Measurements from ENCODE around the gene ATP2C2.
"Not testable (repeated sequence)": the region's sequence is repeated elsewhere in the genome, so short reads cannot be mapped to it uniquely, and the experiment has no call there.

The ATP2C2 gene

DNA sequence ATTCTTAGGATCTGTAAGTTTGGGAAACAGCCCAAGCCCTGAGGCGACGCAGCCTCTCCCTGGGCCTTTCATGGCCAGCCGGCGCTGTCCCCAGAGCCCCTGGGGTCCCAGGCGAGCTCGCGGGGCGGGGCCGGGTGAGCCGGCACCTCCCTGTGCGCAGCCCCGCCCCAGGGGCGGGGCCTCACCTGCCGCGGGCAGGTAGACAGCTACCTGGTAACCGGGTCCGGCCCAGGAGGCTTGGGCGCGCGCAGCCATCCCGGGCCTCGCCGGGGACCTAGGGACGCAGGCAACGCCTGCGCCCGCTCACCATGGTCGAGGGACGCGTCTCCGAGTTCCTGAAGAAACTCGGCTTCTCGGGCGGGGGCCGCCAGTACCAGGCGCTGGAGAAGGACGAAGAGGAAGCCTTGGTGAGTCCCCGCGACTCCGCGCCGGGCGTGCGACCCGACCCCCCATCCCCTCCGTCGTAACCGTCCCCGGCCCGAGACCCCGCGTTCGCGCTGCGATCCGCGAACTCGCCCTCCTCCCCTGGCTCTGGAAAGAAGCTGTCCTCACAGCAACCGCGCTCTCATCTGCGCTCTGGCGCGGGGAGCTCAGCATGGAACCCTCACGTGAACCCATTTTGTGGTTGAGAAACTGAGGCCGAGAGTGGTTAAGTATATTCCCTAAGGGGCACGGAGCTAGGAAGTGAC, at the start of gene ATP2C2:
TSS of gene ATP2C2 (plus strand) at position 231 of the 689 bp plus-strand sequence. CDS start at position 309, 78 bp downstream.
- peak; percentile 51 for DNase-seq

DNA sequence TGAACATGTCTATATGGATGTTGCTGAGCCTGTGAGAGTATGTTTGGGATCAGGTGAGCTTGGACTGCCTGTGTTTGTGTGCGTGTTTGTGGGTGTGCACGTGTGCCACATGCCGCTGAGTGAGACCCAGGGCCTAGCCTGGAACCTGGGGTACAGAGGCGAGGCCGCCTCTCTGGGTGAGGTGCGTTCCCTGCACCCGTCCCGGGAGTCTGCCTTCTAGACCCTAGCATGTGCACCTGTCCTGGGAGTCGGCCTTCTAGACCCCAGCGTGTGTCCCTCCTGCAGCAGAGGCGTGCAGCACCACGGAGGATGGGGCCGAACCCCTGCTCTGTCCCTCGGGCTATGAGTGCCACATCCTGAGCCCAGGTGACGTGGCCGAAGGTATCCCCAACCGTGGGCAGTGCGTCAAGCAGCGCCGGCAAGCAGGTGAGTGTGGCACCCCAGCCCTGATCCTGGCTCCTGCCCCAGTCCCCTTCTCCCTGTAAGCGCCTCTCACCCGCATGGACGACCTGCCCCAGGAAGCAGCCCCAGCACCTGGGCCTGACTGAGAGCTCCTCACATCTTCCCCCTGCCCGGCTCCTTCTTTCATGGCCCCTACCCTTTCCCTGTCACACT, 49.1 kb upstream of the ATP2C2 start:
- DNase-seq = no peak

DNA sequence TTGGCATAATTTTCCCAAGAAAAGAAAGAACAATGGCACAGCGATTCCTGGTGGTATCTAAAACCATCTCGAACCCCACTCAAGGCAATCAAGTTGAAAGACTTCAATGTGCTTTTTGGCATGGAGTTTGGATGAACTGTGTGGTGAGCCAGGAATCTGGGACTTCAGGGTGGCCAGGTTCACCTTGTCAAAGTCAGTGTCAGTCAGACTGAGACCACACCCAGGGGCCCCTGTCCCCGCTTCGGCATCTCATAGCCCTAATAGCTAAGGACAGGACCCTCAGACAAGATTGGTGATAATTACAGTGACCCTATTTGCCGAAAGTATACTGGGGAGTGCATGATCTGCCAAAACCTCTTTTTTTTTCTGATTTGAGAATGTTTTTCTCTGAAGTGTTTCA, 47.8 kb upstream of the ATP2C2 start:
- DNase-seq = no peak

- DNase-seq = no peak
These were observed 46.4 kb upstream of the ATP2C2 start for GRCh38 chr16:84321932-84322331.

DNA sequence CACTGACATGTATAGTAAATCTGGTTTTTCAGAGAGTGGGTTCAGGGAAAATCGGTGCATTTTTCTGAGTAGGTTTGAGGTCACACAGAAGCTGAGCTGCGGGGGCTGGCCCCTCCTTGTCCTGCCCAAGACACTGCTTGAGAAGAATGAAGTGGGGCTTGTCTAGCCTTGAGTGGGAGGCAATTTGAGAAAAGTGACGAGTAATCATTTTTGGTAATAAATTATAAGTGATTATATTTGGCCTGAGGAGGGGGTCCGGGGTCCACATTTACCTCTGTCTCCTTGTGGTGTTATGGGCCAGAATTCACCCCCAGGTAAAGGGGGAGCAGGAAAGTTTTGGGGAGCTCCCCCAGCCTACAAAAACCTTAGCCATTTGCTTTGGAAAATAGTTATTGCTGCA, 45.6 kb upstream of the ATP2C2 start:
- DNase-seq = no peak

DNA sequence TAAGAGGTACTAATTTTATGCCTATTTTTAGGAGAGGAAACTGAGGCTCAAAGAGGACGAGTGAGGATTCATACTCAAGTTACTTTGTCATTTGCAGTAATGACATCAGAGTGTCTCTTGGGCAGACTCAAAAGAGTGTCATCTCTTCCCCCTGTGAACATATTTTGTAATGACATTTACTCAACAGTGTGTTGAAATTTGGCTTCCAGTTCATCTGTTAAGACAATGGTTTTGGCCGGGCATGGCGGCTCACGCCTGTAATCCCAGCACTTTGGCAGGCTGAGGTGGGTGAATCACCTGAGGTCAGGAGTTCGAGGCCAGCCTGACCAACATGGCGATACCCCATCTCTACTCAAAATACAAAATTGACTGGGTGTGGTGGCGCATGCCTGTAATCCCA, 44.7 kb upstream of the ATP2C2 start:
- no peak for DNase-seq

DNA sequence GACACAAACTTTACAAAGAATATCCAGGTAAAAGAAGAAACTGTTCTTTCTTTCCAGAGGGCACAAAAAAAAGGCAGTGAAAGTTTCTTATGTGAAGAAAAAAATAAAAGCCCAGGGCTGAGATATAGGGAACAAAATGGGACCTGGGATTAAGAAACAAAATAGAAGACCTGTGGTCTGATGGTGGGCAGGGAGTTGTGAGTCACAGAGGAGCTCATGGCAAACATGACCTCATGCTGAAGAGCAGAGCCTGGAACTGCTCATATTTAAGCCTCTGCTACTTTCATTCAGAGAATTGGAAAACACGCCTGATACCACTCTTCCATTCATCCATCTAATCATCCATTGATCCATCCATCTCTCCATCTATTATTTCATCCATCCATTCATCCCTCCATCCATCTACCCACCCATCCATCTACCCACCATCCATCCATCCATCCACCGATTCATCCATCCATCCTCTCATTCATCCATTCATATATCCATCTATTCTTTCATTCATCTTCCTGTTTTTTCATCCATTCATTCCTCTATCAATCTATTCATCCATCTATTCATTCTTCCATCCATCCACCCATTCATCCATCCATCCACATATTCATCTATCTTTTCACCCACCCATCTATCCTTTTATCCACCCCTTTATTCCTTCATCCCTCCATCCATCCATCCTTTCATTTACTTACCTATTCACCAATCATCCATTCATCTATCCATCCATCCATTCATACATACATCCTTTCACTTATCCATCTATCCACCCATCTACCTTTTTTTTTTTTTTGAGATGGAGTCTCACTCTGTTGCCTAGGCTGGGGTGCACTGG, 43.7 kb upstream of the ATP2C2 start:
- DNase-seq = no peak

DNA sequence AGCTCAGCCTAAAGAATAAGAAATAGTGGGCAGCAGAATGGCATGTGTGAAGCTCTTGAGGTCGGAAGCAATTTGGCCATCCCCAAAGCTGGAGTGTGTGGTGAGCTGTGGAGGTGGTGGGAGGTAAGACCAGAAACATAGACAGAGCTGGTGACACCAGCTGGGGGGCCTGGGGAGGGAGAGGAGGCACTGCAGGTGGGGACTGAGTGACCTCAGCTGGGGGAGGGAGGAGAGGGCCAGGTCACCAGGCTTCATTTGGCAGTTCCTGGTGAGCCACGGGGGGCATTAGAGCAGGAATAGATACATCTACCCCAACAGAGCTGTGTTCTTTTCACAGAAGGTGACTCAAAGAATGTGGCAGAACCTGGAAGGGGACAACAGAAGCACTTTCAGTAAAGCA, 41.8 kb upstream of the ATP2C2 start:
- DNase-seq = no peak

DNA sequence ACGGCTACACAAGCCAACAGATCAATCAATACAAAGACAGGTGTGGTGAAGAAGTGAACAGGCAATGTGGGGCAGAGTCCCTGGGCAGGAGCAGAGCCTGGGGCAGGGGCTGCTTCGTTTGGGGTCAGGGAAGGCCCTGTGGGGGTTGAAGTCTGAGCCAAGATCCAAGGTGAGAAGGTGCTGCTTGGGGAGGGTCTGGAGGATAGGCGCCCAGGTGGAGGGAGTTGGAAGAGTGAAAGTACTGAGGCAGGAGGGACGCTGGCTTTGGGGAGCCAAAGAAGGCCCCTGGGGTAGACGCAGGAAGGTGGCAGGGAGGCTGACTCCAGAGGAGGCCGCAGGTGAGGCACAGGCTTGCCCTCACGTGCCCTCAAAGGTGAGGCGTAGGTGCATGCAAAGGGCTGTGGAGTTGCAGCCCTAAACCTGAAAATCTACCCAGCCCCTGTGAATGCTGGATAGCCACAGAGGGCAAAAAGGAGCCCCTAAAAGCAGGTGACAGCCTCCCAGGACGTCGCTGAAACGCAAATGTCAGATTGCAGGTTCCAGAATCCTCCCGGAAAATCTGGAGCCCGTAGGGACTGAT, 40.3 kb upstream of the ATP2C2 start:
- no peak for DNase-seq

DNA sequence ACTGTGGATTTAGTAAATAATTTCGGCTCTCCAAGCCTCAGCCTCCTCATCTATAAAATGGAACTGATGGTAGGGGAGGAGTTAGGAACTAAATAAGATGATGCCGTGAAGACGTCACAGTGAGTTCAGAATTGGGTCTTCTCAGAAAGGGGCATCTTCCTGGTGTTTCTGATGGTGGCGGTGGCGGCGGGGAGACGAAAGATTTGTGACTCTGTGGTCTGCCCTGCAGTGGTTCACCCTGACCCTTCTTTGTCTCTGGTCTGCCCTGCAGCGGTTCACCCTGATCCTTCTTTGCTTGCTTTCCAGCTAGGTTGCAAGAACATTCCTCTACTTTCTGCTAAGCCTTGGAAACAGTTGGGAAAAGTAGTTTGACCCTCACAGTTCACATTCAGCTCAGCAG, 39.3 kb upstream of the ATP2C2 start:
- DNase-seq = no peak

DNA sequence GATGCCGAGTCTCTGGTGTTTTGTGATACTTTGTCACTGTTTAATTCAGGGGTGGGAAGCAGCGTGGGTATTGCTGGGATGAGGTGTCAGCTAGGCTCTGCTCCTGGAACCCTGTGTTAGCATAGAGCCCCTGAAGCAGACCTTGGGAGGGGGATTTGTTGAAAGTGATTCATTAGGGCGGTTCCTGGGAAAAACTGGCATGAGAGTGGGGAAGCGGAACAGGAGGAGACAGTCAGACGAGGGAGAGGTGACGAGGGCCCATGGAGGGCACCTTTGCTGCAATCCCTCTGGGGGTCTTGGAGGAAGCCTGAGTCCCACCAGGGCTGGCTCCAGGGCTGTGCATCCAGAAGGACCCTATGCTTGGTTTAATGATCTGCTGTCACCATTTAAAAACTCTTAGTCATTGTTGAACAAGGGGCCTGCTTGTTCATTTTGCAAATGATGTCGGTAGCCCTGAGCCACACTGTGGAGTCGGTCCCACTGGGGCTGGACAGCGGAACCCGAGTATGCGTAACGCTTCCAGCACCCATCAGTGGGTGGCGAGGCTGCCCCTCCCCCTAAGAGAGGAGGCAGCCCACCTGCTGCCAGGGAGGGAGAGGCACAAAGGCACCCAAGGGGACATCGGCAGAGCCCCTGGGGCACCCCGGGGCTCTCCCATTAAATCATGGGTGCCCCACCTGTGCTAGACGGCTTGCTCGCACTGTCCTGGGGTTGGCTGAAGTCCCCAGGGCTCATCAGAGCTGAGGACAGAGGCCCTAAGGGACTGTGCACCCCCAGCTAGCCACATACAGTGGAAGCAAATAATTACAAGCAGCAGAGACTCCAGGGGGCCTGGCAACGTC, 38.3 kb upstream of the ATP2C2 start:
- no peak for DNase-seq

DNA sequence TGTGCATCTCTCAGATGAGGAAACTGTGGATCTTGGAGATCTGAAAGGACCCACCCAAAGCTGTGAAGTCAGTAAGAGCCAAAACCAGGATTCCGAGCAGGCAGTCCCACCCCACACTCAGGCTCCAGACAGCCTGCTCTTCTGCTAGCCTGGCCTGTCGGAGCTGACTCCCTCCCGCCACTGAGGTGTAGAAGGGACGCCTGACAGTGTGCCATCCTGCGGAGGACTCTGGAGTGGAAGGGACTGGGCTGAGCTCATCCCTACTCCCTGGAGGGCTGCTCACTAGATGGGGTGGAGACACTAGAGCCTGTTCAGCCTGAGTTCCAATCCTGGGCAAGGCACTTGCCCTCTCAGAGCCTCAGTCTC, 37.7 kb upstream of the ATP2C2 start:
- DNase-seq = no peak

GRCh38 chr16:84331998-84332780, 36.1 kb upstream of the ATP2C2 start:
- DNase-seq = no peak

DNA sequence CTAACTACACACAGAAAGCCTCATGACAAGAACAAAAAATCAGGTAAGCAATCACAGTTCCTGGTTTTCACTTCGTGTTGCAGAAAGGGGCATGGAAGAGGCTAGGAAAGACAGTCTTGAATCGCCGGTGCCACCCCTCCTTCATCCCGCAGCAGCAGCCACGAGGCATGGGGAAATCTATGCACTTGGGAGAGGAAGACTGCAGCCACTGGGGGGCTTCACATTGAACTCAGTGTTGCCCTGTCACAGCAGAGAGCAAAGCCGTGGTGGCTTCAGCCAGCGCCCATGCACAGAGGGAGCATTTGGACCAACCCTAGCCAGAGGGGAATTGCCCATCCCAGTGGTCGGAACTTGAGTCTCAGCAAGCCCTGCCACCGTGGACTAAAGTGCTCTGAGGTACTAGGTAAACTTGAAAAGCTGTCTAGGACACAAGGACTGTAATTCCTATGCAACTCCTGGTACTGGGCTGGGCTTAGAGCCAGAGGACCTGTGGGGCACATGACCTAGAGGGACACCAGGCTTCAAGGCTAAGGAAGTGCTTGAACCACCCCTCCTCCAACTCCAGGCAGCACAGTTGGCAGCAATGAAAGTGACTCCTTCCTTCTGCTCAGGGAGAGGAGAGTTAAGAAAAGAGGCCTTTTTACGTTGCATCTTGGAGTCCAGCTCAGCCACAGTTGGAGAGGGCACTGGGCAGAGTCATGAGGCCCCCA, 35.2 kb upstream of the ATP2C2 start:
- DNase-seq = no peak

- no peak for DNase-seq
These were observed 34.3 kb upstream of the ATP2C2 start for GRCh38 chr16:84334058-84334457.

GRCh38 chr16:84334482-84334881, 33.9 kb upstream of the ATP2C2 start:
- no peak for DNase-seq

DNA sequence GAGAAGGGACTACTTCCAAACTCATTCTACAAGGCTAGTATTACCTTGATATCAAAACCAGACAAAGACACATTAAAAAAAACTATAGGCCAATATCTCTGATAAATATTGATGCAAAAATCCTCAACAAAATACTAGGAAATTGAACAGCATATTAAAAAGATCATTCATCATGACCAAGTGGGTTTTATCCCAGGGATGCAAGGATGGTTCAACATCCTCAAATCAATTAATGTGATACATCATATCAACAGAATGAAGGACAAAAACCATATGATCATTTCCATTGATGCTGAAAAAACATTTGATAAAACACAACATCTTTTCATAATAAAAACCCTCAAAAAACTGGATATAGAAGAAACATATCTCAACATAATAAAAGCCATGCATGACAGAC, 31.1 kb upstream of the ATP2C2 start:
- DNase-seq = not testable (repeated sequence)

GRCh38 chr16:84339311-84339710, 29.0 kb upstream of the ATP2C2 start:
- DNase-seq = no peak

GRCh38 chr16:84339766-84340165, 28.6 kb upstream of the ATP2C2 start:
- no peak for DNase-seq

GRCh38 chr16:84340325-84341040, 27.9 kb upstream of the ATP2C2 start:
- no peak for DNase-seq
